Activated naive CD8-positive, alpha-beta T cell treated with anti-CD3 and anti-CD28 coated beads, Interleukin-2, amount 50 U/mL, for 24 hours (primary cell): ENCODE data around the gene THBD.
"Not testable (repeated sequence)": the region's sequence is repeated elsewhere in the genome, so short reads cannot be mapped to it uniquely, and the experiment has no call there.

Experiments used
- ATAC-seq: fragments of 150-1000 bp; cut with Tn5 transposase; one replicate; pipeline ENCODE4 v1.10.0; 2021
- DNase-seq: peaks from one replicate; pipeline ENCODE4 v3.0.0; 2021
- H3K27ac Mint-ChIP-seq: one replicate; pipeline ENCODE4 v1.8.0; 2021; ENCODE audit warnings: mild to moderate bottlenecking, mixed read lengths
- H3K27me3 Mint-ChIP-seq: one replicate; pipeline ENCODE4 v1.8.0; 2021; ENCODE audit warnings: mixed read lengths
- H3K36me3 Mint-ChIP-seq: one replicate; pipeline ENCODE4 v1.8.0; 2021; ENCODE audit warnings: low read depth, mixed read lengths
- H3K4me1 Mint-ChIP-seq: one replicate; pipeline ENCODE4 v1.8.0; 2021; ENCODE audit warnings: mixed read lengths
- H3K4me3 Mint-ChIP-seq: one replicate; pipeline ENCODE4 v1.8.0; 2021; ENCODE audit warnings: mild to moderate bottlenecking, moderate library complexity, mixed read lengths
- H3K9me3 Mint-ChIP-seq: one replicate; pipeline ENCODE4 v1.8.0; 2021; ENCODE audit warnings: mixed read lengths

The THBD gene

GRCh38 chr20:23039885-23040508 is 9.5 kb downstream of the THBD start:
- Mint-ChIP-seq H3K9me3 (no peaks in the 10 kb centered on the region), H3K27me3 (peaks cover 25% of the 10 kb centered on the region), H3K36me3 (no peaks in the 10 kb centered on the region), H3K4me3 (no peak overlapping the region), H3K4me1 (no peaks in the 10 kb centered on the region), H3K27ac (no peak overlapping the region)
- DNase-seq, result no peak
- ATAC-seq, result no peak

GRCh38 chr20:23039136-23039875 is 10.2 kb downstream of the THBD start:
- no peak for ATAC-seq

GRCh38 chr20:23037017-23037481 is 12.4 kb downstream of the THBD start:
- ATAC-seq, result no peak
- no peak for DNase-seq
- H3K4me1 Mint-ChIP-seq, result no peaks in the 10 kb centered on the region
- H3K27ac Mint-ChIP-seq, result no peak overlapping the region
- H3K27me3 Mint-ChIP-seq, result peaks cover 19% of the 10 kb centered on the region
- no peaks in the 10 kb centered on the region for H3K9me3 Mint-ChIP-seq
- H3K36me3 Mint-ChIP-seq, result no peaks in the 10 kb centered on the region
- H3K4me3 Mint-ChIP-seq, result no peak overlapping the region

More at GRCh38 chr20:23039136-23039875, 10.2 kb downstream of the THBD start:
- peaks cover 25% of the 10 kb centered on the region for H3K27me3 Mint-ChIP-seq
- DNase-seq, result no peak
- no peak overlapping the region for H3K27ac Mint-ChIP-seq
- H3K9me3 Mint-ChIP-seq, result no peaks in the 10 kb centered on the region
- no peaks in the 10 kb centered on the region for H3K4me1 Mint-ChIP-seq
- H3K4me3 Mint-ChIP-seq, result no peak overlapping the region
- H3K36me3 Mint-ChIP-seq, result no peaks in the 10 kb centered on the region

GRCh38 chr20:23036371-23036770 is 13.1 kb downstream of the THBD start:
- DNase-seq, result no peak
- no peak for ATAC-seq
- H3K36me3 Mint-ChIP-seq, result no peaks in the 10 kb centered on the region
- H3K4me1 Mint-ChIP-seq, result no peaks in the 10 kb centered on the region
- no peak overlapping the region for H3K27ac Mint-ChIP-seq
- no peaks in the 10 kb centered on the region for H3K9me3 Mint-ChIP-seq
- no peak overlapping the region for H3K4me3 Mint-ChIP-seq
- peaks cover 19% of the 10 kb centered on the region for H3K27me3 Mint-ChIP-seq

- no peak overlapping the region for H3K4me3 Mint-ChIP-seq
- H3K4me1 Mint-ChIP-seq, result no peaks in the 10 kb centered on the region
- ATAC-seq (no peak), DNase-seq (no peak)
- no peaks in the 10 kb centered on the region for H3K9me3 Mint-ChIP-seq
- no peaks in the 10 kb centered on the region for H3K36me3 Mint-ChIP-seq
- H3K27me3 Mint-ChIP-seq, result peaks cover 19% of the 10 kb centered on the region
- H3K27ac Mint-ChIP-seq, result no peak overlapping the region
These were observed 13.7 kb downstream of the THBD start for GRCh38 chr20:23035731-23036130.

- Mint-ChIP-seq H3K27me3 (peaks cover 19% of the 10 kb centered on the region), H3K4me3 (no peak within 1 kb of the TSS), H3K4me1 (no peaks in the 10 kb centered on the region), H3K9me3 (no peaks in the 10 kb centered on the region), H3K27ac (no peak within 1 kb of the TSS), H3K36me3 (no peaks in the 10 kb centered on the region)
- ATAC-seq (no peak), DNase-seq (no peak)
These were observed 14.5 kb downstream of the THBD start, which contains the start of gene SSTR4 for GRCh38 chr20:23034721-23035671. SSTR4 (plus strand) TSS chr20:23035312; CDS start chr20:23035484, 172 bp downstream.

GRCh38 chr20:23033918-23034317 is 15.6 kb downstream of the THBD start:
- Mint-ChIP-seq H3K27ac (no peak overlapping the region), H3K4me3 (no peak overlapping the region), H3K9me3 (no peaks in the 10 kb centered on the region), H3K27me3 (peaks cover 15% of the 10 kb centered on the region), H3K36me3 (no peaks in the 10 kb centered on the region), H3K4me1 (no peaks in the 10 kb centered on the region)
- no peak for ATAC-seq
- DNase-seq, result no peak

- DNase-seq, result no peak
- Mint-ChIP-seq H3K27me3 (peaks cover 13% of the 10 kb centered on the region), H3K36me3 (no peaks in the 10 kb centered on the region), H3K9me3 (no peaks in the 10 kb centered on the region), H3K4me3 (no peak overlapping the region), H3K27ac (no peak overlapping the region), H3K4me1 (no peaks in the 10 kb centered on the region)
- no peak for ATAC-seq
These were observed 16.8 kb downstream of the THBD start for GRCh38 chr20:23032750-23033078.

- no peaks in the 10 kb centered on the region for H3K9me3 Mint-ChIP-seq
These were observed 17.3 kb downstream of the THBD start for GRCh38 chr20:23032056-23032749.

GRCh38 chr20:23031346-23031745 is 18.1 kb downstream of the THBD start:
- H3K9me3 Mint-ChIP-seq, result no peaks in the 10 kb centered on the region
- DNase-seq (no peak), ATAC-seq (no peak)
- no peak overlapping the region for H3K4me3 Mint-ChIP-seq
- no peak overlapping the region for H3K27ac Mint-ChIP-seq
- no peaks in the 10 kb centered on the region for H3K4me1 Mint-ChIP-seq
- H3K27me3 Mint-ChIP-seq, result peaks cover 2% of the 10 kb centered on the region
- H3K36me3 Mint-ChIP-seq, result no peaks in the 10 kb centered on the region

More at GRCh38 chr20:23032056-23032749, 17.3 kb downstream of the THBD start:
- Mint-ChIP-seq H3K4me3 (no peak overlapping the region), H3K27ac (no peak overlapping the region), H3K36me3 (no peaks in the 10 kb centered on the region), H3K27me3 (peaks cover 11% of the 10 kb centered on the region), H3K4me1 (no peaks in the 10 kb centered on the region)
- DNase-seq (no peak), ATAC-seq (no peak)

- no peaks in the 10 kb centered on the region for H3K27me3 Mint-ChIP-seq
- no peaks in the 10 kb centered on the region for H3K9me3 Mint-ChIP-seq
- DNase-seq (no peak), ATAC-seq (no peak)
- no peaks in the 10 kb centered on the region for H3K36me3 Mint-ChIP-seq
- H3K4me1 Mint-ChIP-seq, result no peaks in the 10 kb centered on the region
- H3K4me3 Mint-ChIP-seq, result no peak overlapping the region
- H3K27ac Mint-ChIP-seq, result no peak overlapping the region
These were observed 20.1 kb downstream of the THBD start for GRCh38 chr20:23029324-23029723.

GRCh38 chr20:23028392-23028791 is 21.1 kb downstream of the THBD start:
- DNase-seq (no peak), ATAC-seq (no peak)
- no peaks in the 10 kb centered on the region for H3K9me3 Mint-ChIP-seq
- H3K4me3 Mint-ChIP-seq, result no peak overlapping the region
- no peaks in the 10 kb centered on the region for H3K4me1 Mint-ChIP-seq
- no peaks in the 10 kb centered on the region for H3K27me3 Mint-ChIP-seq
- H3K36me3 Mint-ChIP-seq, result no peaks in the 10 kb centered on the region
- H3K27ac Mint-ChIP-seq, result no peak overlapping the region

- Mint-ChIP-seq H3K4me3 (no peak overlapping the region), H3K9me3 (no peaks in the 10 kb centered on the region), H3K27ac (no peak overlapping the region), H3K4me1 (no peaks in the 10 kb centered on the region), H3K36me3 (no peaks in the 10 kb centered on the region), H3K27me3 (no peaks in the 10 kb centered on the region)
- DNase-seq (no peak), ATAC-seq (no peak)
These were observed 21.8 kb downstream of the THBD start for GRCh38 chr20:23027721-23028120.

- not testable (repeated sequence) for H3K27ac Mint-ChIP-seq, DNase-seq, H3K9me3 Mint-ChIP-seq, H3K4me3 Mint-ChIP-seq, ATAC-seq, H3K4me1 Mint-ChIP-seq, H3K27me3 Mint-ChIP-seq, H3K36me3 Mint-ChIP-seq
These were observed 24.0 kb downstream of the THBD start for GRCh38 chr20:23025503-23025902.
